WERI-Rb-1 (cell line): Measurements from ENCODE around the gene TDRD3.

Source experiments
- DNase-seq: peaks from one replicate; pipeline ENCODE4 v3.0.0-alpha.2; 2020
- H3K27ac ChIP-seq: fragments of 250-450 bp; sonication (Bioruptor Pico); 2 replicates; pipeline ENCODE4 v1.5.1; 2020; ENCODE audit warnings: mild to moderate bottlenecking, moderate library complexity
- H3K27me3 ChIP-seq: fragments of 250-450 bp; sonication (Bioruptor Pico); 2 replicates; pipeline ENCODE4 v1.5.1; 2021; ENCODE audit warnings: mild to moderate bottlenecking, low read depth, moderate library complexity; ENCODE audit not compliant: insufficient read depth, severe bottlenecking
- H3K36me3 ChIP-seq: fragments of 250-450 bp; sonication (Bioruptor Pico); 2 replicates; pipeline ENCODE4 v1.5.1; 2020; ENCODE audit warnings: mild to moderate bottlenecking, moderate library complexity
- H3K4me3 ChIP-seq: 2 replicates; pipeline ENCODE4 v1.5.1; 2011; ENCODE audit warnings: low read depth, mild to moderate bottlenecking, control low read depth, low read length
- H3K9me3 ChIP-seq: fragments of 250-450 bp; sonication (Bioruptor Pico); 2 replicates; pipeline ENCODE4 v1.5.1; 2021; ENCODE audit warnings: mild to moderate bottlenecking, moderate library complexity; ENCODE audit not compliant: severe bottlenecking
- CTCF ChIP-seq: IDR thresholded peaks from 2 replicates; pipeline ENCODE4 v1.5.1; 2011; ENCODE audit warnings: low read depth, mild to moderate bottlenecking, control low read depth, inconsistent platforms, low read length

The TDRD3 gene

GRCh38 chr13:60392131-60392530, 4.9 kb upstream of the TDRD3 start:
- no peak for TF ChIP-seq CTCF
- no peak overlapping the region for H3K4me3 ChIP-seq
- no peaks in the 10 kb centered on the region for H3K36me3 ChIP-seq
- H3K27ac ChIP-seq: no peak overlapping the region
- DNase-seq: no peak
- H3K27me3 ChIP-seq: no peaks in the 10 kb centered on the region
- H3K9me3 ChIP-seq: no peaks in the 10 kb centered on the region

- Histone ChIP-seq H3K27me3 (no peaks in the 10 kb centered on the region), H3K36me3 (no peaks in the 10 kb centered on the region), H3K4me3 (peak overlapping the region; percentile 59), H3K9me3 (no peaks in the 10 kb centered on the region), H3K27ac (peak overlapping the region; percentile 93)
- no peak for TF ChIP-seq CTCF
- peak; percentile 83 for DNase-seq
These were observed 843 bp upstream of the TDRD3 start for GRCh38 chr13:60395971-60396782.

- H3K27ac ChIP-seq: peak overlapping the region; percentile 93
- no peaks in the 10 kb centered on the region for H3K36me3 ChIP-seq
- peak; percentile 24 for DNase-seq
- no peaks in the 10 kb centered on the region for H3K27me3 ChIP-seq
- H3K9me3 ChIP-seq: no peaks in the 10 kb centered on the region
- H3K4me3 ChIP-seq: peak overlapping the region; percentile 56
- no peak for TF ChIP-seq CTCF
These were observed 821 bp downstream of the TDRD3 start for GRCh38 chr13:60397704-60398378.

GRCh38 chr13:60398379-60398891, 1.4 kb downstream of the TDRD3 start:
- H3K4me3 ChIP-seq: peak overlapping the region; percentile 56
- TF ChIP-seq CTCF: no peak
- DNase-seq: no peak
- no peak overlapping the region; the same call in 1 of the 2 replicates for H3K27ac ChIP-seq
- no peaks in the 10 kb centered on the region for H3K9me3 ChIP-seq
- H3K27me3 ChIP-seq: no peaks in the 10 kb centered on the region
- no peaks in the 10 kb centered on the region for H3K36me3 ChIP-seq

GRCh38 chr13:60398907-60399589, 2.0 kb downstream of the TDRD3 start:
- no peak overlapping the region; the same call in 1 of the 2 replicates for H3K27ac ChIP-seq
- TF ChIP-seq CTCF: no peak
- no peaks in the 10 kb centered on the region for H3K27me3 ChIP-seq
- DNase-seq: no peak
- no peaks in the 10 kb centered on the region for H3K9me3 ChIP-seq
- H3K4me3 ChIP-seq: no peak overlapping the region
- no peaks in the 10 kb centered on the region for H3K36me3 ChIP-seq
